Panc1 (cell line): Measurements from ENCODE around the gene DPYD. TPM values are rescaled to one million over a fixed set of nuclear protein-coding genes. Genes with fewer than 3 reads are reported as not detected.

ENCODE experiments used
- ATAC-seq: fragments of 200-7000 bp; cut with Tn5 transposase; 2 replicates; pipeline ENCODE4 v1.9.1; 2020; ENCODE audit warnings: mild to moderate bottlenecking, moderate library complexity
- BruUV-seq: library from RNA; stranded (reverse); fragments of 400-500 nt; replicated peaks from 2 replicates; lab custom pipeline; 2021; lab: Mats Ljungman, UMichigan
- CTCF ChIA-PET: fragments of 300-600 bp; sonication (Branson Sonifier 250); formaldehyde crosslinking; loops from one replicate; lab custom pipeline; 2022; ENCODE audit warnings: antibody characterized with exemption; lab: Charles Lee
- POLR2A ChIA-PET: fragments of 300-600 bp; sonication (Branson Sonifier 250); formaldehyde crosslinking; loops from one replicate; lab custom pipeline; 2022; ENCODE audit warnings: antibody characterized with exemption; lab: Charles Lee
- DNase-seq: peaks from one replicate; pipeline ENCODE4 v3.0.0-alpha.2; 2010; ENCODE audit warnings: low read depth, low spot score
- H3K27ac ChIP-seq: 2 replicates; pipeline ENCODE4 v1.5.1; 2011; ENCODE audit warnings: mild to moderate bottlenecking, low read length, inconsistent platforms
- H3K27me3 ChIP-seq: fragments of 200-500 bp; sonication (Bioruptor generic); 2 replicates; pipeline ENCODE4 v1.6.0; 2014; ENCODE audit warnings: low read length, inconsistent platforms; ENCODE audit not compliant: control insufficient read depth, insufficient read depth
- H3K36me3 ChIP-seq: fragments of 200-500 bp; sonication (Bioruptor generic); 2 replicates; pipeline ENCODE4 v1.5.1; 2014; ENCODE audit warnings: inconsistent platforms, mild to moderate bottlenecking, low read length, moderate library complexity; ENCODE audit not compliant: control insufficient read depth, insufficient read depth
- H3K4me1 ChIP-seq: 2 replicates; pipeline ENCODE4 v1.5.1; 2011; ENCODE audit warnings: inconsistent platforms, mild to moderate bottlenecking, low read length, moderate library complexity; ENCODE audit not compliant: control insufficient read depth, insufficient read depth
- H3K4me3 ChIP-seq, 2 experiments: 2 replicates each; pipeline ENCODE4 v1.5.1; 2011 to 2012; ENCODE audit warnings: low read depth in 2 of 2, low read length in 2 of 2, mild to moderate bottlenecking in 2 of 2, inconsistent platforms in 1 of 2, moderate library complexity in 1 of 2
- H3K9me3 ChIP-seq: fragments of 200-500 bp; sonication (Bioruptor generic); 2 replicates; pipeline ENCODE4 v1.5.1; 2014; ENCODE audit warnings: low read depth, mild to moderate bottlenecking, inconsistent platforms, low read length, moderate library complexity; ENCODE audit not compliant: control insufficient read depth, insufficient read depth
- CTCF ChIP-seq: fragments of 450-650 bp; IDR thresholded peaks from 2 replicates; pipeline ENCODE4 v1.5.1; 2017; ENCODE audit warnings: mild to moderate bottlenecking
- POLR2AphosphoS5 ChIP-seq: IDR thresholded peaks from 2 replicates; pipeline ENCODE4 v1.6.1; 2012; ENCODE audit warnings: mild to moderate bottlenecking, low read depth, low read length, moderate library complexity
- REST ChIP-seq, 2 experiments: IDR thresholded peaks; 2 replicates each; pipeline ENCODE4 v1.6.1; 2011 to 2012; ENCODE audit warnings: low read depth in 2 of 2, control low read depth in 1 of 2, low read length in 1 of 2, mild to moderate bottlenecking in 1 of 2, moderate library complexity in 1 of 2; ENCODE audit not compliant: insufficient read depth in 1 of 2
- SIN3A ChIP-seq: IDR thresholded peaks from 2 replicates; pipeline ENCODE4 v1.6.1; 2012; ENCODE audit warnings: low read depth, mild to moderate bottlenecking, low read length, moderate library complexity, borderline replicate concordance; ENCODE audit not compliant: insufficient read depth
- TCF7L2 ChIP-seq: IDR thresholded peaks from 2 replicates; pipeline ENCODE4 v1.6.1; 2011; ENCODE audit warnings: mild to moderate bottlenecking, low read depth, low read length, inconsistent platforms
- in situ Hi-C: cut with HindIII; loops from 2 replicates; pipeline ENCODE4 v1.10.0; 2016; ENCODE audit warnings: low sequenced_read_pairs, low pct_unique_long_range_greater_than_20kb
- intact Hi-C: fragments of 100-400 bp; cut with micrococcal nuclease; formaldehyde crosslinking; loops from one replicate; pipeline ENCODE4 v1.10.0; 2022; ENCODE audit not compliant: unreplicated experiment
- total RNA-seq: library from RNA; stranded (reverse); gene quantifications from one replicate; pipeline ENCODE4 v1.2.1, GENCODE V29; 2021; ENCODE audit not compliant: unreplicated experiment

Gene DPYD
- total RNA-seq, 1 experiment from 2014 or later = 2.0 TPM

- no peak overlapping the region for H3K27ac ChIP-seq
- no TSS peak for BruUV-seq
- no peak overlapping the region for H3K4me3 ChIP-seq
- no peaks in the 10 kb centered on the region; the same call in 1 of the 2 replicates for H3K4me1 ChIP-seq
- H3K27me3 ChIP-seq = no peaks in the 10 kb centered on the region
- POLR2A ChIA-PET = no interaction called here
- ATAC-seq (peak; percentile 62; the same call in 1 of the 2 replicates), DNase-seq (no peak)
- H3K36me3 ChIP-seq = no peaks in the 10 kb centered on the region
- TF ChIP-seq REST (IDR thresholded peaks at IDR 0.05; ENCODE audit: insufficient read depth in 1 of 2, low read depth in 2 of 2, low read length in 1 of 2) = no peak
- TF ChIP-seq SIN3A = no peak
- no peak for TF ChIP-seq POLR2AphosphoS5
- TF ChIP-seq TCF7L2 = no peak
- TF ChIP-seq CTCF = no peak
- in situ Hi-C loops (no loop called here), intact Hi-C loops (no loop called here)
- CTCF ChIA-PET = no interaction called here
- no peaks in the 10 kb centered on the region for H3K9me3 ChIP-seq
Observed at GRCh38 chr1:97174039-97174704, 746.7 kb downstream of the DPYD start.

GRCh38 chr1:97170300-97170699 lies 750.5 kb downstream of the DPYD start:
- no peaks in the 10 kb centered on the region for H3K9me3 ChIP-seq
- intact Hi-C loops = no loop called here
- H3K4me3 ChIP-seq = no peak overlapping the region
- BruUV-seq = no TSS peak
- H3K4me1 ChIP-seq = no peaks in the 10 kb centered on the region; the same call in 1 of the 2 replicates
- ChIA-PET POLR2A (no interaction called here), CTCF (no interaction called here)
- ATAC-seq (no peak), DNase-seq (no peak)
- no peak overlapping the region for H3K27ac ChIP-seq
- H3K36me3 ChIP-seq = no peaks in the 10 kb centered on the region
- no peaks in the 10 kb centered on the region for H3K27me3 ChIP-seq
- in situ Hi-C loops = no loop called here
- TF ChIP-seq POLR2AphosphoS5 (no peak), REST (IDR thresholded peaks at IDR 0.05; ENCODE audit: insufficient read depth in 1 of 2, low read depth in 2 of 2, low read length in 1 of 2) (no peak), CTCF (no peak), SIN3A (no peak), TCF7L2 (no peak)
